Neural cell (in vitro differentiated cells): ENCODE measurements around the gene VOPP1. TPM values are rescaled to one million over a fixed set of nuclear protein-coding genes. Genes with fewer than 3 reads are reported as not detected.

Source experiments
- H2AFZ ChIP-seq: fragments of 200-600, 300-800 bp; sonication (generic), shearing (Covaris generic); 2 replicates; pipeline ENCODE4 v1.6.0; 2014; ENCODE audit warnings: low read depth, mild to moderate bottlenecking, antibody characterized with exemption, low read length, moderate library complexity
- H3F3A ChIP-seq: fragments of 200-600 bp; shearing (Covaris generic); 2 replicates; pipeline ENCODE4 v1.6.1; 2016; ENCODE audit warnings: mild to moderate bottlenecking, moderate library complexity, mixed read lengths, antibody characterized with exemption, low read length; ENCODE audit not compliant: insufficient read depth, poor library complexity, severe bottlenecking
- H3K27ac ChIP-seq: fragments of 200-600, 300-800 bp; sonication (generic), shearing (Covaris generic); 2 replicates; pipeline ENCODE4 v1.5.1; 2014; ENCODE audit warnings: mild to moderate bottlenecking, low read length, moderate library complexity
- H3K27me3 ChIP-seq: fragments of 300-800, 200-600 bp; sonication (generic), shearing (Covaris generic); 2 replicates; pipeline ENCODE4 v1.6.0; 2014; ENCODE audit warnings: mild to moderate bottlenecking, low read depth, low read length, moderate library complexity; ENCODE audit not compliant: insufficient read depth
- H3K36me3 ChIP-seq: fragments of 300-800, 200-600 bp; sonication (generic), shearing (Covaris generic); 2 replicates; pipeline ENCODE4 v1.5.1; 2014; ENCODE audit warnings: mild to moderate bottlenecking, antibody characterized with exemption, low read length, moderate library complexity; ENCODE audit not compliant: insufficient read depth
- H3K4me2 ChIP-seq: fragments of 300-800, 200-600 bp; sonication (generic), shearing (Covaris generic); 2 replicates; pipeline ENCODE4 v1.6.0; 2014; ENCODE audit warnings: mild to moderate bottlenecking, low read length
- H3K4me3 ChIP-seq: fragments of 300-800, 200-600 bp; sonication (generic), shearing (Covaris generic); 2 replicates; pipeline ENCODE4 v1.5.1; 2014; ENCODE audit warnings: mild to moderate bottlenecking, low read length, moderate library complexity
- H3K79me2 ChIP-seq: fragments of 200-600 bp; shearing (Covaris generic); replicated peaks from 2 replicates; pipeline ENCODE4 v1.6.0; 2014; ENCODE audit warnings: mild to moderate bottlenecking, low read length, moderate library complexity; ENCODE audit not compliant: insufficient read depth
- H3K9ac ChIP-seq: fragments of 300-800, 200-600 bp; sonication (generic), shearing (Covaris generic); 2 replicates; pipeline ENCODE4 v1.6.1; 2016; ENCODE audit warnings: mild to moderate bottlenecking, low read length, mixed read lengths
- H3K9me2 ChIP-seq: fragments of 200-600 bp; shearing (Covaris generic); 2 replicates; pipeline ENCODE4 v1.6.1; 2016; ENCODE audit warnings: mild to moderate bottlenecking, low read length, mixed read lengths; ENCODE audit not compliant: insufficient read depth
- H3K9me3 ChIP-seq: fragments of 200-600, 300-800 bp; sonication (generic), shearing (Covaris generic); 2 replicates; pipeline ENCODE4 v1.6.1; 2016; ENCODE audit warnings: mild to moderate bottlenecking, mixed run types, low read length, moderate library complexity, mixed read lengths
- H4K20me1 ChIP-seq: fragments of 200-600 bp; shearing (Covaris generic); 2 replicates; pipeline ENCODE4 v1.6.1; 2016; ENCODE audit warnings: mild to moderate bottlenecking, mixed run types; ENCODE audit not compliant: insufficient read depth
- CTCF ChIP-seq: fragments of 450-650 bp; IDR thresholded peaks from 2 replicates; pipeline ENCODE4 v1.5.1; 2014; ENCODE audit warnings: antibody characterized with exemption, mild to moderate bottlenecking, moderate library complexity; ENCODE audit not compliant: poor library complexity, severe bottlenecking
- EP300 ChIP-seq: fragments of 450-650 bp; conservative IDR thresholded peaks from 2 replicates; pipeline ENCODE4 v1.6.1; 2014; ENCODE audit warnings: antibody characterized with exemption, mild to moderate bottlenecking, moderate library complexity; ENCODE audit not compliant: poor library complexity, severe bottlenecking
- EZH2 ChIP-seq: fragments of 200-600, 300-800 bp; shearing (Covaris generic), sonication (generic); IDR thresholded peaks from 2 replicates; pipeline ENCODE4 v1.6.1; 2014; ENCODE audit warnings: antibody characterized with exemption, low read length, borderline replicate concordance, mild to moderate bottlenecking; ENCODE audit not compliant: insufficient read depth, poor library complexity, severe bottlenecking
- MXI1 ChIP-seq: fragments of 450-650 bp; conservative IDR thresholded peaks from 2 replicates; pipeline ENCODE4 v1.6.1; 2014; ENCODE audit warnings: antibody characterized with exemption, mild to moderate bottlenecking; ENCODE audit not compliant: poor library complexity, severe bottlenecking
- POLR2AphosphoS5 ChIP-seq: IDR thresholded peaks from 2 replicates; pipeline ENCODE4 v1.6.1; 2012
- RAD21 ChIP-seq: fragments of 450-650 bp; conservative IDR thresholded peaks from 2 replicates; pipeline ENCODE4 v1.6.1; 2014; ENCODE audit warnings: antibody characterized with exemption, mild to moderate bottlenecking, moderate library complexity
- REST ChIP-seq: IDR thresholded peaks from 2 replicates; pipeline ENCODE4 v1.6.1; 2012; ENCODE audit warnings: borderline replicate concordance
- SMC3 ChIP-seq: fragments of 450-650 bp; conservative IDR thresholded peaks from 2 replicates; pipeline ENCODE4 v1.6.1; 2014; ENCODE audit warnings: antibody characterized with exemption, mild to moderate bottlenecking, moderate library complexity; ENCODE audit not compliant: poor library complexity
- TAF1 ChIP-seq: IDR thresholded peaks from 2 replicates; pipeline ENCODE4 v1.6.1; 2012; ENCODE audit warnings: low read depth
- polyA plus RNA-seq: library from polyadenylated mRNA; depleted of rRNA; stranded (reverse); fragments of >200 nt; gene quantifications from 2 replicates; pipeline ENCODE4 v1.2.3, GENCODE V29; 2014

VOPP1 gene
- polyA plus RNA-seq, 1 donor from 2014 or later, result 85.8 TPM

- no peaks in the 10 kb centered on the region for H3K27me3 ChIP-seq
- H2AFZ ChIP-seq, result no peak overlapping the region
- no peaks in the 10 kb centered on the region for H3F3A ChIP-seq
- H3K9me3 ChIP-seq, result no peaks in the 10 kb centered on the region
- no peaks in the 10 kb centered on the region for H3K36me3 ChIP-seq
- no peaks in the 10 kb centered on the region for H3K9me2 ChIP-seq
- H3K79me2 ChIP-seq, result no peaks in the 10 kb centered on the region
- H3K9ac ChIP-seq, result no peak overlapping the region
- H3K27ac ChIP-seq, result no peak overlapping the region
- no peaks in the 10 kb centered on the region for H4K20me1 ChIP-seq
- no peak overlapping the region for H3K4me3 ChIP-seq
- TF ChIP-seq MXI1 (no peak), POLR2AphosphoS5 (no peak)
- no peak overlapping the region for H3K4me2 ChIP-seq
Observed at GRCh38 chr7:55457801-55458200, 114.5 kb downstream of the VOPP1 start.

GRCh38 chr7:55452971-55453370 lies 119.3 kb downstream of the VOPP1 start:
- no peaks in the 10 kb centered on the region for H3K36me3 ChIP-seq
- no peak overlapping the region for H3K4me3 ChIP-seq
- no peaks in the 10 kb centered on the region for H3F3A ChIP-seq
- no peaks in the 10 kb centered on the region for H3K79me2 ChIP-seq
- no peak overlapping the region for H3K27ac ChIP-seq
- H4K20me1 ChIP-seq, result no peaks in the 10 kb centered on the region
- no peak for TF ChIP-seq TAF1
- TF ChIP-seq EZH2, result no peak
- no peak for TF ChIP-seq REST
- TF ChIP-seq RAD21, result no peak
- no peak for TF ChIP-seq SMC3
- no peak for TF ChIP-seq EP300
- no peak for TF ChIP-seq POLR2AphosphoS5
- no peak for TF ChIP-seq CTCF
- no peak for TF ChIP-seq MXI1
- H3K27me3 ChIP-seq, result no peaks in the 10 kb centered on the region
- no peak overlapping the region for H3K9ac ChIP-seq
- no peaks in the 10 kb centered on the region for H3K9me3 ChIP-seq
- H3K9me2 ChIP-seq, result no peaks in the 10 kb centered on the region
- H2AFZ ChIP-seq, result no peak overlapping the region
- H3K4me2 ChIP-seq, result no peak overlapping the region
